GM19193 (cell line): Measurements from ENCODE around the gene TMEM115.

Source experiments
- POLR2A ChIP-seq: IDR thresholded peaks from 4 replicates; pipeline ENCODE4 v1.6.1; 2011; ENCODE audit not compliant: insufficient read depth, insufficient read length; ENCODE audit errors: extremely low read depth

The TMEM115 gene

GRCh38 chr3:50347187-50347813 lies 12.0 kb downstream of the TMEM115 start:
- TF ChIP-seq POLR2A: no peak

- TF ChIP-seq POLR2A: no peak
These were observed 13.6 kb downstream of the TMEM115 start, which contains the start of gene ZMYND10 for GRCh38 chr3:50345586-50346234. Gene ZMYND10, minus strand, starts transcription at chr3:50345732. Its CDS starts 153 bp downstream, at chr3:50345579.

GRCh38 chr3:50345008-50345407 lies 14.3 kb downstream of the TMEM115 start:
- no peak for TF ChIP-seq POLR2A

GRCh38 chr3:50342813-50343633 lies 16.3 kb downstream of the TMEM115 start:
- TF ChIP-seq POLR2A: no peak

- TF ChIP-seq POLR2A: no peak
These were observed 17.2 kb downstream of the TMEM115 start for GRCh38 chr3:50341996-50342650.

- TF ChIP-seq POLR2A: no peak
These were observed 17.8 kb downstream of the TMEM115 start for GRCh38 chr3:50341537-50341936.

GRCh38 chr3:50340448-50341329 lies 18.6 kb downstream of the TMEM115 start, which contains the start of gene RASSF1:
Gene RASSF1, minus strand, starts transcription at chr3:50340836. Its CDS starts 31 bp downstream, at chr3:50340805.
- TF ChIP-seq POLR2A: peak; percentile 67

GRCh38 chr3:50340147-50340447 lies 19.2 kb downstream of the TMEM115 start:
- no peak for TF ChIP-seq POLR2A

- no peak for TF ChIP-seq POLR2A
These were observed 19.7 kb downstream of the TMEM115 start for GRCh38 chr3:50339485-50340146.

- TF ChIP-seq POLR2A: no peak
These were observed 20.4 kb downstream of the TMEM115 start for GRCh38 chr3:50338965-50339364.

- peak; percentile 79 for TF ChIP-seq POLR2A
These were observed 22.0 kb downstream of the TMEM115 start for GRCh38 chr3:50337175-50337861.

GRCh38 chr3:50336452-50337174 lies 22.7 kb downstream of the TMEM115 start:
- TF ChIP-seq POLR2A: no peak
